Neural progenitor cell (in vitro differentiated cells): ENCODE measurements around the gene ATG16L1. TPM values are rescaled to one million over a fixed set of nuclear protein-coding genes. Genes with fewer than 3 reads are reported as not detected.

Experiments used
- DNase-seq: peaks from one replicate; pipeline ENCODE4 v3.0.0-alpha.2; 2016; ENCODE audit warnings: low spot score
- H2AFZ ChIP-seq: fragments of 200-600 bp; sonication (generic); replicated peaks from 2 replicates; pipeline ENCODE4 v1.6.1; 2016; ENCODE audit warnings: antibody characterized with exemption
- H3F3A ChIP-seq: fragments of 200-600 bp; sonication (generic); 2 replicates; pipeline ENCODE4 v1.6.1; 2016; ENCODE audit warnings: antibody characterized with exemption, low read depth
- H3K27ac ChIP-seq: fragments of 200-600 bp; sonication (generic); 2 replicates; pipeline ENCODE4 v1.5.1; 2016; ENCODE audit warnings: mild to moderate bottlenecking
- H3K27me3 ChIP-seq: fragments of 200-600 bp; sonication (generic); 2 replicates; pipeline ENCODE4 v1.6.1; 2016; ENCODE audit warnings: mild to moderate bottlenecking, moderate library complexity
- H3K36me3 ChIP-seq: fragments of 200-600 bp; sonication (generic); 2 replicates; pipeline ENCODE4 v1.5.1; 2016
- H3K4me1 ChIP-seq: fragments of 200-600 bp; sonication (generic); 2 replicates; pipeline ENCODE4 v1.6.1; 2016; ENCODE audit warnings: mixed run types
- H3K4me2 ChIP-seq: fragments of 200-600 bp; sonication (generic); 2 replicates; pipeline ENCODE4 v1.6.1; 2016
- H3K4me3 ChIP-seq: fragments of 200-600 bp; sonication (generic); 2 replicates; pipeline ENCODE4 v1.5.1; 2016
- H3K79me2 ChIP-seq: fragments of 200-600 bp; sonication (generic); 2 replicates; pipeline ENCODE4 v1.6.1; 2016; ENCODE audit warnings: low read depth
- H3K9ac ChIP-seq: fragments of 200-600 bp; sonication (generic); 2 replicates; pipeline ENCODE4 v1.6.1; 2016
- H3K9me3 ChIP-seq: fragments of 200-600 bp; sonication (generic); 2 replicates; pipeline ENCODE4 v1.5.1; 2016; ENCODE audit warnings: low read depth
- H4K20me1 ChIP-seq: fragments of 200-600 bp; sonication (generic); 2 replicates; pipeline ENCODE4 v1.6.1; 2016; ENCODE audit warnings: low read depth
- H3K27ac Mint-ChIP-seq: 3 replicates; pipeline ENCODE4 v1.8.0; 2021; ENCODE audit warnings: mixed read lengths
- H3K27me3 Mint-ChIP-seq: 2 replicates; pipeline ENCODE4 v1.8.0; 2022; ENCODE audit warnings: low read depth, mild to moderate bottlenecking, inconsistent platforms, moderate library complexity, mixed read lengths; ENCODE audit not compliant: insufficient read depth
- H3K36me3 Mint-ChIP-seq: 3 replicates; pipeline ENCODE4 v1.8.0; 2021; ENCODE audit warnings: mixed read lengths
- H3K4me1 Mint-ChIP-seq: 3 replicates; pipeline ENCODE4 v1.8.0; 2021; ENCODE audit warnings: mixed read lengths
- H3K4me3 Mint-ChIP-seq: 3 replicates; pipeline ENCODE4 v1.8.0; 2021; ENCODE audit warnings: mild to moderate bottlenecking, moderate library complexity, mixed read lengths
- H3K9me3 Mint-ChIP-seq: 3 replicates; pipeline ENCODE4 v1.8.0; 2020; ENCODE audit warnings: mixed read lengths
- CTCF ChIP-seq: fragments of 200-600 bp; sonication (generic); IDR thresholded peaks from 2 replicates; pipeline ENCODE4 v1.5.1; 2017; ENCODE audit warnings: antibody characterized with exemption, mild to moderate bottlenecking
- EZH2 ChIP-seq: fragments of 200-600 bp; sonication (generic); IDR thresholded peaks from 2 replicates; pipeline ENCODE4 v1.6.1; 2017; ENCODE audit warnings: antibody characterized with exemption, mild to moderate bottlenecking, moderate library complexity
- EZH2phosphoT487 ChIP-seq: fragments of 200-600 bp; sonication (generic); IDR thresholded peaks from 2 replicates; pipeline ENCODE4 v1.6.1; 2017; ENCODE audit warnings: antibody characterized with exemption
- total RNA-seq: library from RNA; depleted of rRNA; stranded (reverse); fragments of >200 nt; gene quantifications from 2 replicates; pipeline ENCODE4 v1.2.3, GENCODE V29; 2015; ENCODE audit warnings: low replicate concordance

ATG16L1 gene
- total RNA-seq, 1 donor from 2014 or later: 25.3 TPM

GRCh38 chr2:233303252-233303651, 51.8 kb downstream of the ATG16L1 start:
- H2AFZ ChIP-seq: no peak overlapping the region
- Mint-ChIP-seq H3K4me3 (no peak overlapping the region), H3K36me3 (peaks cover 2% of the 10 kb centered on the region), H3K27ac (no peak overlapping the region), H3K27me3 (peaks cover 10% of the 10 kb centered on the region), H3K9me3 (no peaks in the 10 kb centered on the region), H3K4me1 (peaks cover 13% of the 10 kb centered on the region)
- no peaks in the 10 kb centered on the region for H3K9me3 ChIP-seq
- peaks cover 8% of the 10 kb centered on the region for H3K4me1 ChIP-seq
- no peaks in the 10 kb centered on the region for H3K27me3 ChIP-seq
- DNase-seq: no peak
- H3K27ac ChIP-seq: no peak overlapping the region
- H3K4me3 ChIP-seq: no peak overlapping the region
- H3K36me3 ChIP-seq: no peaks in the 10 kb centered on the region
- H3F3A ChIP-seq: no peaks in the 10 kb centered on the region
- no peak for TF ChIP-seq EZH2phosphoT487
- no peak for TF ChIP-seq CTCF
- no peak for TF ChIP-seq EZH2
- no peaks in the 10 kb centered on the region for H4K20me1 ChIP-seq
- H3K79me2 ChIP-seq: no peaks in the 10 kb centered on the region
- H3K4me2 ChIP-seq: no peak overlapping the region
- H3K9ac ChIP-seq: no peak overlapping the region

DNA sequence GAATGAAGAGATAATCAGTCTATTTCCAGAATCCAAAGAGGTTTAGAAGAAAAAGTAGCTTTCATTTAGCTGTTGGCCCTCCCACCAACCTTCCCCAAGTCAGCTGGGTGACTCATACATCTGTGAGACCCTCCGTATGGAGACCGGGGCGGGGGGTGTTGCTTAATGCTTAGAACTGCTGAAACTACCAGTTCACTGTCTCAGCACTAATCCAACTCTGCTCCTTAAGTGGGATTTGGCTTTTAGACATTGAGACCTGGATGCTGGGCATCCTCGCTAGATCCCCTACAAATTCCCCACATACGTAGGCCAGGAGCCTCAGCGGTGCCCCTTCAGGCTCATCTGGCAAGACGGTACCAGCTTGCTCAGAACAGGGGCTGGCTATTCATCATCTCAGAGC, 56.1 kb downstream of the ATG16L1 start, which contains the start of gene SAG:
Gene SAG (plus strand): TSS at position 252 of the 400 bp plus-strand sequence. CDS start 1,374 bp downstream, outside the sequence.
- Histone ChIP-seq H3K4me2 (no peak within 1 kb of the TSS), H3F3A (no peaks in the 10 kb centered on the region), H3K36me3 (no peaks in the 10 kb centered on the region), H3K27me3 (peaks cover 5% of the 10 kb centered on the region), H3K4me3 (no peak within 1 kb of the TSS), H3K9me3 (no peaks in the 10 kb centered on the region), H3K79me2 (no peaks in the 10 kb centered on the region), H4K20me1 (no peaks in the 10 kb centered on the region), H3K27ac (no peak within 1 kb of the TSS), H3K4me1 (no peaks in the 10 kb centered on the region), H2AFZ (no peak within 1 kb of the TSS), H3K9ac (no peak within 1 kb of the TSS)
- H3K27ac Mint-ChIP-seq: peak within 1 kb of the TSS; percentile 14
- DNase-seq: no peak
- peaks cover 10% of the 10 kb centered on the region for H3K27me3 Mint-ChIP-seq
- H3K9me3 Mint-ChIP-seq: no peaks in the 10 kb centered on the region
- H3K4me1 Mint-ChIP-seq: peaks cover 8% of the 10 kb centered on the region
- H3K4me3 Mint-ChIP-seq: no peak within 1 kb of the TSS
- H3K36me3 Mint-ChIP-seq: peaks cover 2% of the 10 kb centered on the region
- TF ChIP-seq CTCF (no peak), EZH2phosphoT487 (no peak), EZH2 (no peak)

DNA sequence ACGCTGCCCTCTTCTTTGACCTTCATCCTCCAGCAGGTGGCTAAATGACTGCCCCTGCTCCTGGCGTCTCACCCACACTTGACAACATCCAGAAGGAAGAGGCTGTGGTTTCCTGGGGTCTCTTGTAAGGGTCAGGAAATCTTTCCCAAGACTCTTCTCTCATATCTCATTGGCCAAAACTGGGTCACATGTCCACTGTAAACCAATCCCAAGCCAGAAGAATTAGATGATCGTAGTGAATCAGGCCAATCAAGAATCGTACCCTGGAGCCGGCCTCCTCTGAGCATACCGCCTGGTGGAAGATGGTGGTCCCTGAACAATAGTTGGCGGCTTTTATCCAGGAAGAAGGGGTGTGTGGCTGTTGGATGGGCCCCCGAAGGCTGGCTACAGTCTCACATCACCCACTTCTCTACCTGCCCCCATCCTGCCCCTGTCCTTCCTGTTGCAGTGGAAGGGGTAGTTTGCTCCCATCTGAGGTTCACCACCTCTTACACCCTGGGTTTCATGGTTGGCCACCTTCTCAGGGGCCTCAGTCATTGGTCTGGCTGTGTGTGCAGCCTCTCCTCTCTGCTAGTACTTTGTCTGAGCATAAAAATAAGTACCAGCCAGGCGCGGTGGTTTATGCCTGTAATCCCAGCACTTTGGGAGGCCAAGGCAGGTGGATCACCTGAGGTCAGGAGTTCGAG, 59.9 kb downstream of the ATG16L1 start:
- Histone ChIP-seq H3F3A (no peaks in the 10 kb centered on the region), H2AFZ (no peak overlapping the region), H3K9ac (no peak overlapping the region), H3K27ac (no peak overlapping the region), H3K4me1 (no peaks in the 10 kb centered on the region), H3K79me2 (no peaks in the 10 kb centered on the region), H3K36me3 (no peaks in the 10 kb centered on the region), H3K9me3 (no peaks in the 10 kb centered on the region), H3K4me3 (no peak overlapping the region), H3K27me3 (peaks cover 5% of the 10 kb centered on the region), H4K20me1 (no peaks in the 10 kb centered on the region), H3K4me2 (no peak overlapping the region)
- Mint-ChIP-seq H3K4me3 (no peak overlapping the region), H3K9me3 (no peaks in the 10 kb centered on the region), H3K36me3 (peaks cover 2% of the 10 kb centered on the region), H3K27ac (no peak overlapping the region), H3K4me1 (peaks cover 7% of the 10 kb centered on the region), H3K27me3 (peaks cover 6% of the 10 kb centered on the region)
- no peak for TF ChIP-seq EZH2phosphoT487
- TF ChIP-seq EZH2: no peak
- no peak for TF ChIP-seq CTCF
- DNase-seq: no peak
